SU-DHL-6 (cell line): ENCODE data around the gene GIPC3.
A peak's percentile ranks its signal among the peaks of the same experiment; 100 is the strongest.

Experiments used
- EZH2phosphoT487 ChIP-seq: fragments of 200-600 bp; sonication (generic), shearing (Covaris generic); conservative IDR thresholded peaks from 2 replicates; pipeline ENCODE4 v1.6.1; 2018; ENCODE audit warnings: mild to moderate bottlenecking, antibody characterized with exemption, low read length, moderate library complexity, mixed read lengths
- TF ChIP-seq, protein P1 (sequence below): fragments of 200-600 bp; sonication (generic); IDR thresholded peaks from one replicate; pipeline ENCODE4 v1.5.1; 2017; ENCODE audit warnings: antibody characterized with exemption, mild to moderate bottlenecking, low read length, moderate library complexity; ENCODE audit not compliant: insufficient read depth, poor library complexity, severe bottlenecking

DNA sequence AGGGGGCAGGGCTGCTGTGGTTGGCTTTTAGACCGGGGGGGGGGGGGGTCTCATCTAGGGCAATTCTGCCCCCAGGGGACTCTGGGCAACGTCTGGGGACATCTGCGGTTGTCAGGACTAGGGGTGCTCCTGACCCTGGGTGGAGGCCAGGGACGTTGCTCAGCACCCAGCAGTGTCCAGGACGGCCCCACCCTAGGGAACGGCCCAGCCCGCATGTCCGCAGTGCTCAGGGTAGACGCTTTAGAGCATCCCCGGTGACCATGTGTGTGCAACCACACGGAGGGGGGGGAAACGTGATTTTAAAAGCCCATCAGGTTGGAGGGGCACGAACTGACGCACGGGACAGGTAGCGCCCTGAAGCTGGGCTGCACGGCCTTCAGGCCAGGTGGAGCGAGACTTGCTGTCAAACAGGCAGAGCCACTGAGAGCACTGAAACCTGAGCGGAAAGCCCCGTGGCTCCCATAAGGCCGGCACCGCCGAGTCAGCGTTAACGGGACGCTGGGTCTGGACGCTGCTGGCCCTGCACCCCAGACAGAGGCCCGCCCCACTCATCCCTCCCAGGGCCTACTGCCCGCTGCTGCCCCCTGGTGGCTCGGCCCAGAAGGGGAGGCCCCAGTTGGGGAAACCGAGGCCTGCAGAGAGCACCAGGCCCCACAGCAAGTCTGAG lies 33.0 kb downstream of the GIPC3 start:
- TF ChIP-seq, protein P1, sequence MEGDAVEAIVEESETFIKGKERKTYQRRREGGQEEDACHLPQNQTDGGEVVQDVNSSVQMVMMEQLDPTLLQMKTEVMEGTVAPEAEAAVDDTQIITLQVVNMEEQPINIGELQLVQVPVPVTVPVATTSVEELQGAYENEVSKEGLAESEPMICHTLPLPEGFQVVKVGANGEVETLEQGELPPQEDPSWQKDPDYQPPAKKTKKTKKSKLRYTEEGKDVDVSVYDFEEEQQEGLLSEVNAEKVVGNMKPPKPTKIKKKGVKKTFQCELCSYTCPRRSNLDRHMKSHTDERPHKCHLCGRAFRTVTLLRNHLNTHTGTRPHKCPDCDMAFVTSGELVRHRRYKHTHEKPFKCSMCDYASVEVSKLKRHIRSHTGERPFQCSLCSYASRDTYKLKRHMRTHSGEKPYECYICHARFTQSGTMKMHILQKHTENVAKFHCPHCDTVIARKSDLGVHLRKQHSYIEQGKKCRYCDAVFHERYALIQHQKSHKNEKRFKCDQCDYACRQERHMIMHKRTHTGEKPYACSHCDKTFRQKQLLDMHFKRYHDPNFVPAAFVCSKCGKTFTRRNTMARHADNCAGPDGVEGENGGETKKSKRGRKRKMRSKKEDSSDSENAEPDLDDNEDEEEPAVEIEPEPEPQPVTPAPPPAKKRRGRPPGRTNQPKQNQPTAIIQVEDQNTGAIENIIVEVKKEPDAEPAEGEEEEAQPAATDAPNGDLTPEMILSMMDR = peak; percentile 90
- TF ChIP-seq EZH2phosphoT487 = no peak
